Lower lobe of right lung (tissue), 2 donors: ENCODE data around the gene NDUFV2. TPM values are rescaled to one million over a fixed set of nuclear protein-coding genes. Genes with fewer than 3 reads are reported as not detected.
A peak's percentile ranks its signal among the peaks of the same experiment; 100 is the strongest.

Source experiments
- ATAC-seq, 2 donors: fragments of 200-7000 bp; cut with Tn5 transposase; one replicate each; pipeline ENCODE4 v1.9.1; 2020 to 2022; ENCODE audit warnings: mild to moderate bottlenecking in 2 of 2, moderate library complexity in 2 of 2
- DNase-seq: peaks from one replicate; pipeline ENCODE4 v3.0.0-alpha.2; 2020
- H3K27ac ChIP-seq: fragments of 200-600 bp; one replicate; pipeline ENCODE4 v1.8.0; 2022
- H3K27me3 ChIP-seq: fragments of 200-600 bp; one replicate; pipeline ENCODE4 v1.8.0; 2022; ENCODE audit warnings: low read depth
- H3K36me3 ChIP-seq: fragments of 200-600 bp; one replicate; pipeline ENCODE4 v1.8.0; 2022; ENCODE audit warnings: mild to moderate bottlenecking
- H3K4me1 ChIP-seq: fragments of 200-600 bp; one replicate; pipeline ENCODE4 v1.8.0; 2022
- H3K4me3 ChIP-seq: fragments of 200-600 bp; one replicate; pipeline ENCODE4 v1.8.0; 2022; ENCODE audit warnings: mild to moderate bottlenecking
- H3K9me3 ChIP-seq: fragments of 200-600 bp; one replicate; pipeline ENCODE4 v1.8.0; 2022
- intact Hi-C: fragments of 100-400 bp; cut with DNase I; formaldehyde crosslinking; loops from one replicate; pipeline ENCODE4 v1.11.0; 2022
- total RNA-seq: library from RNA; stranded (reverse); fragmentation: NEBNext Ultra II Directional; extraction: Animal tissue kit (Norgen Biotek cat#: 25700); gene quantifications from one replicate; pipeline ENCODE4 v1.2.1, GENCODE V29; 2021
- TF ChIP-seq, protein P1 (sequence below): fragments of 200-600 bp; IDR thresholded peaks from one replicate; pipeline ENCODE4 v1.8.0; 2022; ENCODE audit warnings: antibody characterized with exemption, mild to moderate bottlenecking
- donor health status: DM: no; HTN: yes; CAD: no; lungs with severe emphysema.

Gene NDUFV2
- total RNA-seq, 1 donor from 2014 or later, result 108 TPM

DNA sequence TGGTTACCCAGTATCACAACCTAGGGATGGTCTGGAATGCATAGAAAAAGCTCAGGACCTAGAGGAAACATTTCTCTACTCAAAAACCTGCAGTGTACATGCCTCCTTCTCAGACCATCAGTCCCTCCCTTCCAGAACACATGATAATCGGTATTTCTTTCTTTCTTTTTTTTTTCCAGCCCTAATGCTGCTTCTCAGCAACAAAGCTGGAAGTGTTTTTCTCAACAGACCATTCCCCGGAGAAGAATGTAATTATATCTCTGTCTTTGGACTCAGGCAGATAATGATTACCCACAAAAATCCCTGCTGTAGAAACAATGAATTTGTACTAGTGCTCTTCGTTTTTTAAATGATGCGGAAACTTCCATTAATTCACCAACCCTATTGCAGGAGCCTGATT lies 44.1 kb upstream of the NDUFV2 start:
- DNase-seq, result no peak
- H3K4me1 ChIP-seq, result peaks cover 9% of the 10 kb centered on the region
- no peaks in the 10 kb centered on the region for H3K9me3 ChIP-seq
- ATAC-seq, result no peak
- H3K27ac ChIP-seq, result no peak overlapping the region
- no peak overlapping the region for H3K4me3 ChIP-seq
- H3K36me3 ChIP-seq, result no peaks in the 10 kb centered on the region
- intact Hi-C loops, result no loop called here
- H3K27me3 ChIP-seq, result no peaks in the 10 kb centered on the region
- TF ChIP-seq, protein P1, sequence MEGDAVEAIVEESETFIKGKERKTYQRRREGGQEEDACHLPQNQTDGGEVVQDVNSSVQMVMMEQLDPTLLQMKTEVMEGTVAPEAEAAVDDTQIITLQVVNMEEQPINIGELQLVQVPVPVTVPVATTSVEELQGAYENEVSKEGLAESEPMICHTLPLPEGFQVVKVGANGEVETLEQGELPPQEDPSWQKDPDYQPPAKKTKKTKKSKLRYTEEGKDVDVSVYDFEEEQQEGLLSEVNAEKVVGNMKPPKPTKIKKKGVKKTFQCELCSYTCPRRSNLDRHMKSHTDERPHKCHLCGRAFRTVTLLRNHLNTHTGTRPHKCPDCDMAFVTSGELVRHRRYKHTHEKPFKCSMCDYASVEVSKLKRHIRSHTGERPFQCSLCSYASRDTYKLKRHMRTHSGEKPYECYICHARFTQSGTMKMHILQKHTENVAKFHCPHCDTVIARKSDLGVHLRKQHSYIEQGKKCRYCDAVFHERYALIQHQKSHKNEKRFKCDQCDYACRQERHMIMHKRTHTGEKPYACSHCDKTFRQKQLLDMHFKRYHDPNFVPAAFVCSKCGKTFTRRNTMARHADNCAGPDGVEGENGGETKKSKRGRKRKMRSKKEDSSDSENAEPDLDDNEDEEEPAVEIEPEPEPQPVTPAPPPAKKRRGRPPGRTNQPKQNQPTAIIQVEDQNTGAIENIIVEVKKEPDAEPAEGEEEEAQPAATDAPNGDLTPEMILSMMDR, result no peak

DNA sequence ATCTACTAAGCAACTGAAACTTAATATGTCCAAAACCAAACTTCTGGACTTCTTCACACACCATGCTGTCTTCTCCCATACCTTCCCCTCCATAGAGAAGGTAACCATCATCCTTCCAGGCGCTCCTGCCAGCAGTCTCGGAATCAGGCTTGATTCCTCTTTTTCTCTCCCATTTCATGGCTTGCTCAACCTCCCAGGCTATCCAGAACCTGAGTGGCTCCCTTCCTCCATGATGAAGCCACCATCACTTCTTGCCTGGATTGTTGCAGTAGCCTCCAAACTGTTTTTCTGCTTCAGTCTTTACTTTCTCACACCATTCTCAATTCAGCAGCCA lies 40.1 kb upstream of the NDUFV2 start:
- Histone ChIP-seq H3K27ac (no peak overlapping the region), H3K9me3 (no peaks in the 10 kb centered on the region), H3K36me3 (no peaks in the 10 kb centered on the region), H3K4me3 (peak overlapping the region; percentile 8), H3K4me1 (no peaks in the 10 kb centered on the region), H3K27me3 (no peaks in the 10 kb centered on the region)
- intact Hi-C loops, result no loop called here
- ATAC-seq, result peak in 1 of 2 donors; percentile 12
- no peak for DNase-seq
- TF ChIP-seq, protein P1, result no peak

DNA sequence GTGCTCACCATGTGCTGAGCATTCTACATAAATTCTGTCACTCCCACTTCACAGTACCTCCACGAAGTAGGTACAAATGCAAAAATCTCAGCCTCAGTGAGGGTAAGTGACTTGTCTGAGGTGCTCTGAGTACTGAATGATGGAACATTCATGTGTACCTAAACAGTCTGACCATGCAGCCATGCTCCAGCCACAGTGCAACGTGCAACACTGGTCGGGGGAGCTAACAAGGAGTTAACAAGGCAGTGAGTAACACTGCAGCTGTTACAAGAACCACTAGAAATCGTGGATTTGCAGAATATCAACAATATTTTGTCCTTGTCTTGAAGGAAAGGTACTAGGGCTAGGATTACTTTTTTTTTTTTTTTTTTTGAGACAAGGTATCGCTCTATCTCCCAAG lies 36.6 kb upstream of the NDUFV2 start:
- Histone ChIP-seq H3K9me3 (no peaks in the 10 kb centered on the region), H3K4me1 (peaks cover 7% of the 10 kb centered on the region), H3K27ac (no peak overlapping the region), H3K4me3 (no peak overlapping the region), H3K27me3 (no peaks in the 10 kb centered on the region), H3K36me3 (no peaks in the 10 kb centered on the region)
- DNase-seq (no peak), ATAC-seq (no peak)
- TF ChIP-seq, protein P1, result no peak
- intact Hi-C loops, result no loop called here

DNA sequence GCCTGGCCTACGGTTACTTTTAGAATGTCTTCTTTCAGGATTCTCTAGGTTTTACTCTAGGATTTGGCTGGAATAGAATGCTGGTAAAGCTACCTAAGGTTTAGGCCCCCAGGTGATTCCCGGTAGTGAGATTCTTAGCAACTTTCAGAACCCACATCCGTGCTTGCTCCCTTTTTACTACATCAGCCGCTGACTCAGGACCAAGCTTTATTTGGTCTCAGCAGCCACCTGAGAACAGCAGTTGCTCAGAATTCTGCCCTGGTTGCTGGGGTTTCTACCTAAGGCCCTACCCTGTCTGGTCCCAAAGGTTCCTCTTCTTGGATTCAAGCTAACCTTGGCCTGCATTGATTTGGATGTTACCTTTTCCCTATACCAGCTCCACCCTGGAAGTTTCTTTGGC lies 36.1 kb upstream of the NDUFV2 start:
- H3K27ac ChIP-seq, result no peak overlapping the region
- DNase-seq (no peak), ATAC-seq (no peak)
- intact Hi-C loops, result no loop called here
- H3K4me1 ChIP-seq, result peaks cover 7% of the 10 kb centered on the region
- H3K9me3 ChIP-seq, result no peaks in the 10 kb centered on the region
- no peaks in the 10 kb centered on the region for H3K36me3 ChIP-seq
- TF ChIP-seq, protein P1, result no peak
- no peaks in the 10 kb centered on the region for H3K27me3 ChIP-seq
- H3K4me3 ChIP-seq, result no peak overlapping the region

DNA sequence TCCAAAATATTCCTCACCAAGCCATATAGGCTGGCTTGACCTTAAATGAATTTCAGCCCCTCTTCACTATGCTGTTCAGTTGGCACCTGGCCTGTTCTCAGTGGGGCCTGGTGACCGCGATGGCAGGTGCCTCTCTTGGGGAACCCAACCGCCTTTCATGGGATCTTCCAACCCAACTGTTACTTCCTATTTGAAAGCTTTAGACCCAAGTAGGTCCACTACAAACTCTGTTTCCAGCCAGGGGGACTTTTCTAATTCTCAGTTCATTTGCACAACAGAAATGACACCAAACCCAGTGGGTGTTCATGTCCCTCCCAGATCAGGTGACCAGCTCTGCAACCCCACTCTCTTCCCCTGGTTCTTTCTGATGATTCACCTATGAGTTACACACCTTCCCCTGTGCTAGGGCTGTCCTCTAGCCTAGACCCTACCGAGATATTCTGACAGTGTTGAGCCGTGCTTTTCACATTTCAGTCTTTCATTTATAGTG lies 35.6 kb upstream of the NDUFV2 start:
- intact Hi-C loops, result no loop called here
- peak in 1 of 2 donors; percentile 29 for ATAC-seq

More for the DNA sequence above, 35.6 kb upstream of the NDUFV2 start:
- no peak overlapping the region for H3K27ac ChIP-seq
- DNase-seq, result no peak
- H3K36me3 ChIP-seq, result no peaks in the 10 kb centered on the region
- no peak overlapping the region for H3K4me3 ChIP-seq
- H3K9me3 ChIP-seq, result no peaks in the 10 kb centered on the region
- H3K27me3 ChIP-seq, result no peaks in the 10 kb centered on the region
- TF ChIP-seq, protein P1, result no peak
- H3K4me1 ChIP-seq, result peaks cover 7% of the 10 kb centered on the region
